Urothelium cell line (cell line): ENCODE measurements around the gene KRT14.
"Not testable (repeated sequence)": the region's sequence is repeated elsewhere in the genome, so short reads cannot be mapped to it uniquely, and the experiment has no call there.

Experiments
- DNase-seq: peaks from one replicate; pipeline ENCODE4 v3.0.0; 2011; ENCODE audit warnings: low spot score, mixed read lengths
- FAIRE-seq: peaks from 2 replicates; lab custom pipeline; 2011; peaks lifted over from hg19 to GRCh38; lab: Jason Lieb, UNC

KRT14 gene

GRCh38 chr17:41586863-41587495 lies at the start of gene KRT14:
KRT14 (minus strand) TSS chr17:41586895; CDS start chr17:41586834, 61 bp downstream.
- FAIRE-seq = no peak
- DNase-seq = no peak

DNA sequence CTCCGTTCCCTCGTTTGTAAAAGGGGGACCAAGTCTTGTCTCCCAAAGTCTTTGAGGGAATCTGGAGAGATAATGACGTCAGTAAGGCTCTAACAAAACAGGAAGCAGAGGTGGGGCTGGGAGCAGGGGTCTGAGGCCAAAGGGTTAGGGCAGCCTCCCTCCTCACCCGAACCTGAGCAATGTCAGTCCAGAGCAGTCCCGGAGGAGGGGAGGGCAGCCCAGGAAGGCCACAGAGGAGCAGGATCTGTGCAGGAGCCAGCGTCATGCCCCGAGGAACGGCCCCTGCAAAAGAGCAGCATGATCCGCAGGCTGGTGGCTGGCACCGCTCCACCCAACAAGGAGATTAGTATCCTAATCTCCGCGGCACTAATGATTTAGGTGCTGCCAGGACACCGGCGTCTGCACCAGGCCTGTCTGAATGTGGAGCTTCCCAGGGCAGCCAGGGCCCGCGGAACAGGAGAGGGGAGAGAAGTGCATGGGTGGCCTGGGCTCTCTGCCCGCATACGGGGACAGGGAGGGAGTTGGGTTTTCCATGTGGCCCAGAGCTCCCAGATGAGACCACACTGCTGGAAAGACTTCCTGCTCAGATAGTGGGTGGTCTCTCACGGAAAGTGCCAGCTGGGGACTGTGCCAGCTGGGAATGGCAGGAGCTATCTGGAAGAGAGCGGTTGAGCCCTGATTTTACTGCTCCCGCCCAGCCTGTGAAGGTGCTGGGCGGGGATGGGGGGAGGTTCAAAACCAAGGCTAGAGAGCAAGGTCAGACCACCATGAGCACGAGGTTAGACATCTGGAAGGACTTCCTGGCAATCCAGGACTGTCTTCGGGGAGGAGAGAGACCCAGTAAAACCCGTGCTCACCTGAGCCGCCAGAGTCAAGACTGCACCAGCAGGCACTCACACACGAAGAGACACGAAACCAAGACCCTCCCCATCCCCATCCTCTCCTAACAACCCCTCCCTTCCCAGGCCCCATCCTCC lies 48.7 kb upstream of the KRT14 start:
- DNase-seq (peak; percentile 71), FAIRE-seq (peak; percentile 59)

GRCh38 chr17:41634639-41635038 lies 47.9 kb upstream of the KRT14 start:
- no peak for FAIRE-seq
- DNase-seq = no peak

DNA sequence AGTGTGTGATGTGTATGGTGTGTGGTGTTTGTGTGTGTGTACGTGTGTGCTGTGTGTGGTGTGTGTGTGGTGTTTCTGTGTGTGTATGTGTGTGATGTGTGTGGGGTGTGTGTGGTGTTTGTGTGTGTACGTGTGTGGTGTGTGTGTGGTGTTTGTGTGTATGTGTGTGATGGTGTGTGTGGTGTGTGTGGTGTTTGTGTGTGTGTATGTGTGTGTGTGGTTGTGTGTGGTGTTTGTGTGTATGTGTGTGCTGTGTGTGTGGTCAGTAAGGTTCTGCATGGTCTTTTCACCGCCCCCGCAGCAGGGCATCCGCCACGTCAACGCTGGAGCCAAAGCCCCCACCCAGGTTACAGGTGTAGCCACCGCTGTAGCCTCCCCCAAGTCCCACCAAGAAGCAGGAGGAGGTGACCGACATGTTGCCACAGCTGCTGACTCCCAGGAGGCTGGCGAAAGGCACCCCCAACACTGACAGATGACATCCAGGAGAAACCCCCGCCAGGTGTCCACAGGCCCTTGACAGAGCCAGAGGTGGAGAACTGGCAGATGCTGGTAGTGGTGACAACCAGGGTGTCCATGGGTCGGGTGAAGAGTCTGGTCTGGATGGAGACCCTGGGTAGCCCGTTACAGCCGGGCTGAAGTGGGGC lies 47.0 kb upstream of the KRT14 start:
- DNase-seq (no peak), FAIRE-seq (peak; percentile 100)

DNA sequence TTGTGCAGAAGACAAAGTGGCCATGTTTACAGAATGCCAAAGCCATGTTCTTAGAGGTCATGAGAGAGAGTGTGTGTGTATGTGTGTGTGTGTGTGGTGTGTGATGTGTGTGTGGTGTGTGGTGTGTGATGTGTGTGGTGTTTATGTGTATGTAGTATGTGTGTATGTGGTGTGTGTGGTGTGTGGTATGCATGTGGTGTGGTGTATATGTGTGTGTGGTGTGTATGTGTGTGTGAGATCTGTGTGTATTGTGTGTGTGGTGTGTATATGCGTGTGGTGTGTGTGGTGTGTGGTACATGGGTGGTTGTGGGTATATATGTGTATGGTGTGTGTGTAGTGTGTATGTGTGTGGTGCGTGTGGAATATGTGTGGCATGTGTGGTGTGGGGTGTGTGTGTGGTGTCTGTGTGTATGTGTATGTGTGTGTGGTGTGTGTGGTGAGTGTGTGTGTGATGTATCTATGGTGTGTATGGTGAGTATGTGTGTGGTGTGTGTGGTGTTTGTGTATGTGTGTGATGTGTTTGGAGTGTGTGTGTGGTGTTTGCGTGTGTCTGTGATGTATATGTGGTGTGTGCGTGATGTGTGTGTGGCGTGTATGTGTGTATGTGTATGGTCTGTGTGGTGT lies 45.9 kb upstream of the KRT14 start:
- no peak for DNase-seq
- FAIRE-seq = peak; percentile 100

GRCh38 chr17:41631898-41632285 lies 45.2 kb upstream of the KRT14 start:
- FAIRE-seq (no peak), DNase-seq (no peak)

GRCh38 chr17:41631025-41631897 lies 44.6 kb upstream of the KRT14 start:
- DNase-seq (no peak), FAIRE-seq (no peak)

- FAIRE-seq = no peak
- no peak for DNase-seq
Measured at GRCh38 chr17:41629826-41630670, 43.4 kb upstream of the KRT14 start.

DNA sequence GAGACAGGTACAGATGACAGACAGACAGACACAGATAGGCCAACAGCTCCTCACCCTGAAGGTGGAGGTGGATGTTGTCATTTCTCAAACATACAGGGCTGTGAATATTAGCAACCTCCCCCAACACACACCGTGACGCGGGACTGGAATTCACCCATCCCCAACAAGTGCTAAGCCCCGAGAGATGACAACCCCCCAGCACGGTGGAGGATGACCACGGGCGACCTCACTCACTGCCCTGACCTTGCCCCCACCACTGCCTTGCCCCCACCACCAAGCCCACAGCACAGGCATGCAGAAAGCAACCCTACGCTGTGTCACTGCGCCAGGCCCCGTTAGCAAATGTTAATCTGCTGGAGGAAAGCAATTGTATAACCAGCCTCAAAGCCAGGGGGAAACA lies 42.6 kb upstream of the KRT14 start:
- no peak for DNase-seq
- FAIRE-seq = no peak

GRCh38 chr17:41628621-41629255 lies 42.0 kb upstream of the KRT14 start:
- DNase-seq, FAIRE-seq: not testable (repeated sequence)

- DNase-seq, FAIRE-seq: not testable (repeated sequence)
Measured at GRCh38 chr17:41628073-41628370, 41.3 kb upstream of the KRT14 start.

DNA sequence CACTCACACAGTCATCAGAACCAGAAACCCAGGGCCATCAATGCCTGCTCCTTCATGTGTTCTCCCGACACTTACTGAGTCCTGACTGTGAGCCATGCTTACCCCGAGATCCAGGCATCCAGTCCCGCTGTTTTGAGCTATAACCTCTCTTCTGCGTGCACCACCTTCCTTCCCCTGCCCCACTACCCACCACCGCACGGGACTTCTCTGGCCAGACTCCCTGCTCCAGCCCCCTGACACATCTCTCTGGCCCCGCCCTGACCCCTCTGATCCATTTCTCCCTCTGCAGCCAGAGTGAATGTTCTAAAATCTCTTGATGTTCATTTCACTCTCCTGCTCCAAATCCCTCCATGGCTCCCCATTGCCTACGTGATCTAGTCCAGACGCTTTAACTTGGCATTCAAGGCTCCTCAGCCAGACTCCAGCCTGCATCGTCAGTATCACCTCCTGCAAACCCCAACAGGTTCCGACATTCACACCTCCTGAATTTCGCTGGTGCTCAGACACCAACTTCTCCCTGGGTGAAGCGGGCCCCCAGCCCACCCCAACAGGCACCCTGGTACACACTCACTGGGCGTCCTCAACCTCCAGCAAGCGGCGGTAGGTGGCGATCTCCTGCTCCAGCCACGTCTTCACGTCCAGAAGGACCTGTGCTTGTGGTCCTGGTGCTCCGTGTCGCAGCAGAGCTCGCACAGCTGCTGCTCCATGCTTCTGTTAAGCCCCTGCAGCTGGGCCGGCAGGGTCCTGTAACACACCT lies 40.8 kb upstream of the KRT14 start:
- FAIRE-seq (no peak), DNase-seq (no peak)

DNA sequence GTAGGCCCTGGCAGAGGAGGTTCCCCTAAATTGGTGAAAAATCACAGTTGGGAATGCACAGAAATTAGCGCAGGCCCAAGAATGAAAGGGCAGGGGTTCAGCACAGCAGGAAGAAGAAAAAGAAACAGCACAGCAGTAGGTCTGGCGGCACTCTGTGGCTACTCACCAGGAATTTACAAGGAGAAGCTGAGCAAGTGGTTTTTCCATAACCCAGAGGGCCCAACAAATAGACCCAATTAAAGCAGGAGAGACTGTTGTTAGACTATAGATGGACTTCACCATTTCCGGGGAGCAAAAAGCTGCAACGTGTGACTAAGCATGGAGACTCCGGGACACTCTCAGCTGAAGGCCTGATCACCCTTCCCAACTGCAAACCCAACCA lies 40.2 kb upstream of the KRT14 start:
- FAIRE-seq, DNase-seq: not testable (repeated sequence)

GRCh38 chr17:41626028-41626913 lies 39.6 kb upstream of the KRT14 start:
- DNase-seq, FAIRE-seq: not testable (repeated sequence)

GRCh38 chr17:41625602-41626001 lies 38.9 kb upstream of the KRT14 start:
- DNase-seq (peak; percentile 76), FAIRE-seq (peak; percentile 52)

DNA sequence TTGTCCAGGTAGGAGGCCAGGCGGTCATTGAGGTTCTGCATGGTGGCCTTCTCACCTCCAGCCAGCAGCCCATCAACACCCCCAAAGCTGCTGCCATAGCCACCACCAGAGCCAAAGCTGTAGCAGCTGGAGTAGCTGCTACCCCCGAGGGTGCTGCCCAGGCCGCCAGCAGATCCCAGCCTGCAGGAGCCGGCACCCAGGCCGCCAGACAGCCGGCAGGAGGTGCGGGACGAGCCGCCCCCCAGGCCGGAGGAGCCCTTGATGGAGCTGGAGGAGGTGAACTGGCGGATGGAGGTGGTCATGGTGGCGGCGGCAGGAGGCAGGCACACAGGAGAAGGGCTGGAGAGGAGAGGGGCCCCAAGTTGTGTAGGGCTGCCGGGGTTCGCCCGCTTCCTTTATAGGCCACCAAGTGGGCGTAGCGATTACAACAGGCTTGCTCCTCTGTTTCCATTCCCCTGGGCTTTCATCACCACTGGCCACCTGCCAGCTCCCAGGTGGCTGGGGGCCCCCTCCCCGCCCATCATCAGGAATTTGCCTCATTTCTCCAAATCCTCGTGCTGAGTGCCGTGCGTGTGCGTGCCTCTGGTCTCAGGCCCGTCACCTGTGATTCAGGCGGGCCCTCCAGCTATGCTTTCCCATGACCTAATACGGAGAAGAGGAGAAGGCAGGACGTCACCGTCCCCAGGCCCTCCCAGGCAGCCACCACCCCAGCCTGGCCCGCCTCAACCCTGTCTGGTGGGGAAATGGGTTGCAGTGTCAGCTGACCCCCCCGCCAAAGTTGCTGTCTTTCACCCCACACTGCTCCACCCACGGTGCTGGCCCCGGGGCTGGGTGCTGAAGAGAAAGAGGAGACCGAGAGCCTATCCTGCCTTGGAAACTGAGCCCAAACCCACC lies 37.8 kb upstream of the KRT14 start, which contains the start of gene KRT17:
KRT17 (minus strand) TSS at position 368 of the 894 bp plus-strand sequence; CDS start at position 302, 66 bp downstream.
- DNase-seq = peak; percentile 84
- peak; percentile 90 for FAIRE-seq
